A172 (cell line): Measurements from ENCODE around the gene SNX20. TPM values are rescaled to one million over a fixed set of nuclear protein-coding genes. Genes with fewer than 3 reads are reported as not detected.
A peak's percentile ranks its signal among the peaks of the same experiment; 100 is the strongest.

Experiments used
- DNase-seq: peaks from one replicate; pipeline ENCODE4 v3.0.0-alpha.2; 2015; ENCODE audit warnings: low spot score
- total RNA-seq: library from RNA; depleted of rRNA; stranded (reverse); fragments of >200 nt; shearing (Covaris generic); gene quantifications from 2 replicates; pipeline ENCODE4 v1.2.3, GENCODE V29; 2014

Gene SNX20
- total RNA-seq, 1 experiment from 2014 or later: not detected

- DNase-seq: peak; percentile 8
Measured at GRCh38 chr16:50659806-50660205, 21.3 kb downstream of the SNX20 start.

- peak; percentile 40 for DNase-seq
Measured at GRCh38 chr16:50657241-50657640, 23.9 kb downstream of the SNX20 start.

- DNase-seq: no peak
Measured at GRCh38 chr16:50655558-50656055, 25.5 kb downstream of the SNX20 start.

GRCh38 chr16:50653633-50654519 is 27.2 kb downstream of the SNX20 start:
- no peak for DNase-seq

- no peak for DNase-seq
Measured at GRCh38 chr16:50652836-50653425, 28.2 kb downstream of the SNX20 start.

GRCh38 chr16:50651835-50652438 is 29.2 kb downstream of the SNX20 start:
- DNase-seq: no peak

GRCh38 chr16:50646345-50646744 is 34.8 kb downstream of the SNX20 start:
- no peak for DNase-seq

- DNase-seq: no peak
Measured at GRCh38 chr16:50645563-50646220, 35.4 kb downstream of the SNX20 start.

GRCh38 chr16:50644729-50645128 is 36.4 kb downstream of the SNX20 start:
- DNase-seq: peak; percentile 21

GRCh38 chr16:50644245-50644644 is 36.9 kb downstream of the SNX20 start:
- DNase-seq: no peak

GRCh38 chr16:50643192-50643591 is 37.9 kb downstream of the SNX20 start:
- DNase-seq: no peak

- DNase-seq: no peak
Measured at GRCh38 chr16:50642349-50642748, 38.8 kb downstream of the SNX20 start.

GRCh38 chr16:50641818-50642187 is 39.3 kb downstream of the SNX20 start:
- no peak for DNase-seq

GRCh38 chr16:50640919-50641817 is 39.9 kb downstream of the SNX20 start:
- no peak for DNase-seq

- peak; percentile 65 for DNase-seq
Measured at GRCh38 chr16:50640391-50640790, 40.7 kb downstream of the SNX20 start.

- no peak for DNase-seq
Measured at GRCh38 chr16:50638816-50639670, 42.1 kb downstream of the SNX20 start.

GRCh38 chr16:50637716-50638602 is 43.2 kb downstream of the SNX20 start:
- DNase-seq: no peak

GRCh38 chr16:50636753-50637374 is 44.2 kb downstream of the SNX20 start:
- DNase-seq: no peak
